ENCODE measurements around the gene RIC8A. TPM values are rescaled to one million over a fixed set of nuclear protein-coding genes. Genes with fewer than 3 reads are reported as not detected.
"Not testable (repeated sequence)": the region's sequence is repeated elsewhere in the genome, so short reads cannot be mapped to it uniquely, and the experiment has no call there.

The RIC8A gene
- polyA plus RNA-seq, 1 donor from 2014 or later = 65.7 TPM

DNA sequence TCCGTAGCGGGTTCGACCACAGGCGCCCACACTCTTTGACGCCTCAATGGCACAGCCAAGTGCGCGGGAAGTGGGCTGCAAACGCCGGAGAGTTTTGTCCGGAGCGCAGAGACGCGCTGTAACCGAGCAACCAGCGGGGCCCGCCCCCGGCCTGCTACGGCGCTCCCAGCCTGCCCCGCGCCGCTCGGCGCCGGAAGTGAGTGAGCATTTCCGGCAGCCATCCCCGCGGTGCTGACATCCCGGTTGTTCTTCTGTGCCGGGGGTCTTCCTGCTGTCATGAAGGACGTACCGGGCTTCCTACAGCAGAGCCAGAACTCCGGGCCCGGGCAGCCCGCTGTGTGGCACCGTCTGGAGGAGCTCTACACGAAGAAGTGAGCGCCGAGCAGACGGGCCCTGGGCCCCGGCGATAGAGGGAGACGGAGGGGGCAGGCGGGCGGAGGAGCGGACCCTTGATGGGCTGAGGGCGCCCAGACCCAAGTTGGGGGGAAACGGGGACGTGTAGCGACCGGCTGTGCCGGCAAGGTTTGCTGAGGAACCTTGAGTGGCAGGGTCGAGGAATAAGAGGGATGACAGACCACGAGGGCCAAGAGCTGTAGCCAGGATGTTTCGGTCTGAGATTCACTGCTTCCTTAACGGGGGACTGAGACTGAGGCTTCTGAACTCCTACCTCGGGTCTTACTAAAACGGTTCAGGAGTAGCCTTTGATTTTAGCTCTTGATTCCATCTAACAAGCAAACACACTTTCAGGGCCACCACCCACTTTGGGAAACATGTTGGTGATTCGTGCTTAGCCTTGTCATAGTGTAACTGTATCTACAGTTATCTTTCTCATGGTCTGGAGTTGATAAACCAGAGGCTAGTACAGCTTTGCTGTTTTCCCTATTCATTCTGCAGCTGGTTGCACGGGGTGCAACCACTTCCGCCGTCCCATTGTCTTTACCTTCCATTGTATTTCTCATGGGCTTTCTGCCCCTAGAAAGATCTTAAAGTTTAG lies 29.6 kb downstream of the RIC8A start, which contains the start of gene PSMD13:
PSMD13 (plus strand) TSS at position 203 of the 994 bp plus-strand sequence; CDS start at position 277, 74 bp downstream.
- Mint-ChIP-seq H3K36me3 (peaks cover 3% of the 10 kb centered on the region), H3K9me3 (no peaks in the 10 kb centered on the region), H3K27me3 (no peaks in the 10 kb centered on the region), H3K27ac (peak within 1 kb of the TSS; percentile 97 to 100 (median 97)), H3K4me3 (peak within 1 kb of the TSS; percentile 91 to 100 (median 99)), H3K4me1 (peaks cover 12 to 30% (median 27%) of the 10 kb centered on the region in 3 donors)

DNA sequence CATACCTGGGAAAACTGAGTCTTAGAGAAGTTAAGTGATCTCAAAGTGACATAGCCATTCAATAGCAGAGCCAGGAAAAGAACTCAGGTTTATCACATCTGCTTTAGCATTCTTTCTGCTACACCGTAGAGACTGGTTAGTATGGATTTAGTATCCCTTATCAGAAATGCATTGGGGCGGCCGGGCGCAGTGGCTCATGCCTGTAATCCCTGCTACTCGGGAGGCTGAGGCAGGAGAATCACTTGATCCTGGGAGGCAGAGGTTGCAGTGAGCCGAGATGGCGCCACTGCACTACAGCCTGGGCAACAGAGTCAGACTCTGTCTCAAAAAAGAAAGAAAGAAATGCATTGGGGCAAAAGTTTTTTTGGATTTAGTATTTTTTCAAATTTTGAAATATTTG lies 30.8 kb downstream of the RIC8A start:
- not testable (repeated sequence) for H3K27me3 Mint-ChIP-seq, H3K9me3 Mint-ChIP-seq, H3K36me3 Mint-ChIP-seq
- Mint-ChIP-seq H3K4me3 (peak overlapping the region in 2 of 4 donors; percentile 91 to 100), H3K4me1 (peaks cover 12 to 36% (median 32%) of the 10 kb centered on the region in 3 donors), H3K27ac (peak overlapping the region in 1 of 3 donors; percentile 97)

DNA sequence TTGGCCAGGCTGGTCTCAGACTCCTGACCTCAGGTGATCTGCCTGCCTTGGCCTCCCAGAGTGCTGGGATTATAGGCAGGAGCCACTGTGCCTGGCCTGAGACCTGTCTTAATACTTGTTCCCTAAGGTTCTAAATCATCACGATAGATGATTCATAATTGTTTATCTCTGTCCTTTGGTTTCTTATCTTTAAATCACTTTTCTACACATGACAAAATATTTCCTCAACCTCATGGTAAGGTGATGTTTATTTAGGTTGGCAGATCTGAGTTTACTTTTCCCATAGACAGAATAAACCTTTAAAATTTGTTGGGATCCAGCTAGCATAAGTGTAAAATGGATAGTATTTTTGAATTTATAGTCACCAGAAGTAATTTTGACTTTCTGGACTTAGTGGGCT lies 32.8 kb downstream of the RIC8A start:
- Mint-ChIP-seq H3K4me3 (peak overlapping the region in 1 of 4 donors; percentile 72), H3K27me3 (no peaks in the 10 kb centered on the region), H3K36me3 (peaks cover 9% of the 10 kb centered on the region), H3K27ac (no peak overlapping the region), H3K9me3 (no peaks in the 10 kb centered on the region), H3K4me1 (peaks cover 7 to 34% (median 29%) of the 10 kb centered on the region in 3 donors)

DNA sequence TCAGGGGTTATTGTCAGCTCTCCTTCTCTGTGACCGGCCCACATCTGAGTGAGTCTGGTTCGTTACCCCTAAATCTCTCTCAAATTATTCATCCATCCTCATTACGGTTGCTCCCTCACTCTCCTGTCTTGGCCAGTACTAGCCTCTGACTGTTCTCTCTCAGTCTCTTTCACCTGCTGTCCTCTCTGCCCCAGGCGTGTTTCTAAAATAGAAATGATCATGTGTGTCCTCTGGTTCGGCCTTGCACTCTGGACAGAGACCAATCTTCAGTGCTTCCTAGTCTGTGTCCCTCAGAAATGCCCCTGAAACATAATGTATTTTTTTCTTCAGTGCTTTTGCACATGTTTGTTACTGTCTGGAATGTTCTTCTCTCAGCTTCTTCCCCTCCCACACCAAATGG lies 34.1 kb downstream of the RIC8A start:
- peak overlapping the region in 1 of 4 donors; percentile 70 for H3K4me3 Mint-ChIP-seq
- peaks cover 13% of the 10 kb centered on the region for H3K36me3 Mint-ChIP-seq

DNA sequence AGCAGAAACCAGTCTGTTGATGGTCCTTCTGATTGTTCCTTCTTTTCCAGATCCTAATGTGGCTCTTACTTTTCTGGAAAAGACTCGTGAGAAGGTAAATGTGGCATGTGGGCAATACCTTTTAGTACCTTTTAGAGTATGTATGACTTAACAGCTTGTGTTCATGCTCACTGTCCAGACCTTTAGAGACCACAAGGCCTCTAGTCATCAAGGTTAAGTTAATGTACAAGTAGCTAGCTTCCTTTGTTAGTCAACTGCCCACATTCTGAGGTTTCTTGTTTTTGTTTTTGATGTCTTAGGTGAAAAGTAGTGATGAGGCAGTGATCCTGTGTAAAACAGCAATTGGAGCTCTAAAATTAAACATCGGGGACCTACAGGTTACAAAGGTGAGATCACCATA lies 36.9 kb downstream of the RIC8A start:
- Mint-ChIP-seq H3K36me3 (peaks cover 14% of the 10 kb centered on the region), H3K4me3 (no peak overlapping the region), H3K27ac (no peak overlapping the region), H3K9me3 (no peaks in the 10 kb centered on the region), H3K4me1 (peaks cover 4 to 16% (median 13%) of the 10 kb centered on the region in 3 donors), H3K27me3 (no peaks in the 10 kb centered on the region)

More for the DNA sequence above, 34.1 kb downstream of the RIC8A start:
- peaks cover 7 to 26% (median 26%) of the 10 kb centered on the region in 3 donors for H3K4me1 Mint-ChIP-seq
- no peaks in the 10 kb centered on the region for H3K9me3 Mint-ChIP-seq
- H3K27me3 Mint-ChIP-seq = no peaks in the 10 kb centered on the region
- H3K27ac Mint-ChIP-seq = peak overlapping the region in 1 of 3 donors; percentile 43

DNA sequence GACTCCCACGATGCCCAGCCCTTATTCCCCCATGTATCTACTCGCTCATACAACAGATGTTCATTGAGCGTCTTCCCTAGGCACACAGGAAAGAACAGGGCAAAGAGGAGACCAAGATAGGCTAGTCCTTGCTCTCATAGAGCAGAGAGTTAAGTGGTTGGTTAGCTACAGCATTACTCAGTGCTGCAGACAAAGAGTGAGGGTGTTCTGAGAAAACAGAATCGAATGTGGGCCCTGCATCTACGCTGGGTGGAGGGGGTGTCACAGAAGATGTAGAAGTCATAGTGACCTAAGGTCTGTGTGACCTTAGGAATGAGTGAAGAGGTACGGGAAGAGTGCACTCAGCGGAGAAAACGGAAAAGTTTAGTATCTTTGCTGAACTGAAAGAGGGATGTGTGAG lies 41.6 kb downstream of the RIC8A start:
- Mint-ChIP-seq H3K27me3 (no peaks in the 10 kb centered on the region), H3K4me3 (no peak overlapping the region), H3K9me3 (no peaks in the 10 kb centered on the region), H3K27ac (peak overlapping the region in 1 of 3 donors; percentile 39), H3K4me1 (peaks cover 0 to 11% (median 4%) of the 10 kb centered on the region in 3 donors), H3K36me3 (peaks cover 7% of the 10 kb centered on the region)

DNA sequence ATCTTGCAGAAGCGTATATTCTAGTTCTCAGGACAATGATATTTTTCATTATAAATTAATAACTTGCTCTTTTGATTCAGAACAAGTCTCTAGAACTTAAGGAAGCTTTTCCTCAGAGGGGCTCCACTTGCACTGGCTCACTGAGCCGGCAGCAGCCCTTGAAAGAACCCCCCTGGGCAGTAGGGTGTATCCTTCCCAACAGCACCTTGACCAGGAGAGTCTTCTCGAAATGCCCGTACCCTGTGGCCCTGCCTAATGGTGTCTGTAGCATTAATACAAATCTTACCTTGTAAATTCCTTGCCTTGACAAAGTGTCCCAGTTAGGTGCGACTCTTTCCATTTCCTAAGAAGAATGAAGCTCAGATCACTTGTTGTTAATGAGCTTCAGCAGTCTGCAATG lies 42.8 kb downstream of the RIC8A start:
- H3K4me3 Mint-ChIP-seq = no peak overlapping the region
- peak overlapping the region in 1 of 3 donors; percentile 70 for H3K27ac Mint-ChIP-seq
- no peaks in the 10 kb centered on the region for H3K27me3 Mint-ChIP-seq
- peaks cover 6% of the 10 kb centered on the region for H3K36me3 Mint-ChIP-seq
- no peaks in the 10 kb centered on the region for H3K9me3 Mint-ChIP-seq
- peaks cover 2 to 19% (median 4%) of the 10 kb centered on the region in 3 donors for H3K4me1 Mint-ChIP-seq

DNA sequence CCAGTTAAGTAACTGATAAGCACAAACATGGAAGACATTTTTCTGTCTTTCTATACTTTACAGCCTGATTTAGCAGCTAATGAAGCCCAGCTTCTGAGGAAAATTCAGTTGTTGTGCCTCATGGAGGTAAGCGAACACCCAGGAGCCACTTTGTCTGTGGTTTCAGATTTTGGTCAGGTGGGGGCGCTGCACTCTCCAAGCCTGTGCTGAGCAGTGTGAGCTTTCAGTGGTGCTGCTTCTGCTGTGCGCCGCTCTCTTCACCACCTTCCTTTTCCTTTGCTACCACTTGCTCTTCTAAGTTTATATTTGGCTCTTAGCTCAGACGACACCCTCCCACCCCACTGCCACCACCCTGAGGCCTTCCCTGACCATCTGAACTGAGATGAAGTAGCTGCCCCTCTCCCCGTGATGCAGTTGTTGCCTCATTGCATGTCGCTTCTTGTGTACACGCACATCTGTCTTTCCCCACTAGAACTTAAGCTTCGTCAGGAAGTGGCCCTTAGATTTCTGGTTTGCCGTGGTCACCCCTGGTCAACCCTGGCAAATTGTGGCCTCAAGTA lies 43.3 kb downstream of the RIC8A start:
- Mint-ChIP-seq H3K36me3 (peaks cover 4% of the 10 kb centered on the region), H3K27me3 (no peaks in the 10 kb centered on the region), H3K4me1 (peaks cover 4 to 19% (median 4%) of the 10 kb centered on the region in 3 donors), H3K4me3 (no peak overlapping the region), H3K9me3 (no peaks in the 10 kb centered on the region), H3K27ac (peak overlapping the region in 1 of 3 donors; percentile 70)

DNA sequence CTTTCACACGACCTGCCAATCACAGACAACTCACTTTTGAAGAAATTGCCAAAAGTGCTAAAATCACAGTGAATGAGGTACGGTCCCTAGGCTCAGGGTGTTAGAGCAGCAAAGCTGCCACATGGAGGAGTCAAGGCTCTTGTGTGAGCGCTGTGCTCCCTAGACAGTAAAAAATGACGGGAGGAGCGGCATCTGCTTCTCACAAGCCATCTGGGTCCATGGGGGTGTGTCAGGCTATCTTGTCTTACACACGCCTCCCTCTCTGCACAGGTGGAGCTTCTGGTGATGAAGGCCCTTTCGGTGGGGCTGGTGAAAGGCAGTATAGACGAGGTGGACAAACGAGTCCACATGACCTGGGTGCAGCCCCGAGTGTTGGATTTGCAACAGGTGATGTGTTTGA lies 44.0 kb downstream of the RIC8A start:
- Mint-ChIP-seq H3K4me1 (peaks cover 2 to 19% (median 4%) of the 10 kb centered on the region in 3 donors), H3K27me3 (no peaks in the 10 kb centered on the region), H3K36me3 (peaks cover 2% of the 10 kb centered on the region), H3K4me3 (no peak overlapping the region), H3K9me3 (no peaks in the 10 kb centered on the region), H3K27ac (no peak overlapping the region)

DNA sequence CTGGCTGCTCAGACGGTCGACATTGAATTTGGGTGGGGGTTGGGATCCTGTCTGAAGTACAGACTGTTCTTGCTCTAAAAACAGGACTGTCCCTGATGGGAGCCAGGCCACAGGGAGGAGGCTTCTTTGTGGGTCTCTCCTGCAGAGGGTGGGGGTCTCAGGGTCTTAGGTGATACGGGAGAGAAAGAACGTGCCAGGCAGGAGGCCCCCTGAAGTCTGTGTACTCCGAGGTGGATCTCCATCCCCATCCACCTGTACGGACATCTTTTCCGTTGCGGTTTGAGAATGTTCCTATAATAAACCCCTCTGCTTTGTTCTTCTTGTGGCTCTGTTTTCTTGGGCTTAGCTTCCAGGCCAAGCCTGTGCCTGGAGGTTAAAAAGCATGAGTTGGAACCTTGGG lies 45.2 kb downstream of the RIC8A start:
- no peaks in the 10 kb centered on the region for H3K27me3 Mint-ChIP-seq
- no peaks in the 10 kb centered on the region for H3K9me3 Mint-ChIP-seq
- no peak overlapping the region for H3K4me3 Mint-ChIP-seq
- H3K36me3 Mint-ChIP-seq = no peaks in the 10 kb centered on the region
- peaks cover 7 to 24% (median 9%) of the 10 kb centered on the region in 3 donors for H3K4me1 Mint-ChIP-seq
- peak overlapping the region in 1 of 3 donors; percentile 77 for H3K27ac Mint-ChIP-seq

DNA sequence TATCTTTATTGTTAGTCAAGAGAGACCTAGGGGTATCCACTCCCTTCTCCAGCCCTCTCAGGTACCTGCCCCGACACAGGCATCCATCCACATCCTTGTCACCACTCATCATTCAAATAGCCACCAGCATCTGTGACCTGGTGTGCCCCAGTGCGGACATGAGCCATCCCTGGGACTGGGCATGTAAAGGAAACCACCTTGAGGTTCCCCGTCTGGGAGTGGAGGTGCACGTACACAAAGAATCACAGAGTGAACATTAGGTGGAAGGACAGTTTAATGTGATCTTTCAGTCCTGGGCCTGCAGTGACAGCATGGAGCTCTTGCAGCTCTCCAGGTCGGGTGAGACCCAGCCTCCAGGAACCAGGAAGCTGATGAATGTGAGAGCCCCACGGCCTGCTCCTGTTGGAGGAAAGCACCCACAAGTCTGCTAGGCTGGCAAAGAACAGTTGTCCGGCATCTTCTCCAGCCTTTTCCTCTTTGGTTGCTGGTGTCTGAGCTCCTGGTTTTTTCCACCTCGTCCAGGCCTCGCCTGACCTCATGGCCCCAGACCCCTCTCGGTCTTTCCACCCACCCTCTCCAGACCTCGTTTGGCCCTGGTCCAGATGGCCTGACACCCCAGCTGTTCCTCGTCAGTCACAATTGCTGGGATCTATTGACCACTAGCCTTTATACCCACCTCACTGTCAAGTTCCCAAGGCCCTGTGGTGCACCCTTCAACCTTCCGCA lies 45.8 kb downstream of the RIC8A start:
- peaks cover 12 to 28% (median 14%) of the 10 kb centered on the region in 3 donors for H3K4me1 Mint-ChIP-seq
- no peaks in the 10 kb centered on the region for H3K36me3 Mint-ChIP-seq
- H3K9me3 Mint-ChIP-seq = no peaks in the 10 kb centered on the region
- peak overlapping the region in 1 of 3 donors; percentile 77 for H3K27ac Mint-ChIP-seq
- H3K27me3 Mint-ChIP-seq = no peaks in the 10 kb centered on the region
- H3K4me3 Mint-ChIP-seq = no peak overlapping the region

DNA sequence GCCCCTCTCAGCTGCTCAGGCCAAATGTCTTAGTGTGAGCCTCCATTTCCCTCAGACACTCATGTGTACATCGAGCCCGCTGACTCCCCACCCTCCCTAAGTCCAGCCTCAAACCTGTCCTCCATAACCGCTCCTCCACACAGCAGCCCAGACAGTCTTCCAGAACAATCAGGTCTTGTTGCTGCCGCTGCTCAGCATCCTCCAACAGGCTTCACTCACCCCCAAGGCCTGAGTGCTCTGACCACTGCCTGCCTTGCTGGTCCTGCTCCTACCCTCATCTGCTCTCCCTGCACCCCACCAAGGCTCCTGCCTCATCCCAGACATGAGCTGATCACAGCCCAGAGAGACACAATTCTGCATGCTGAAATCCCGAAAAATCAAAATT lies 46.4 kb downstream of the RIC8A start:
- H3K27ac Mint-ChIP-seq = no peak overlapping the region
- no peaks in the 10 kb centered on the region for H3K27me3 Mint-ChIP-seq
- peaks cover 13 to 28% (median 14%) of the 10 kb centered on the region in 3 donors for H3K4me1 Mint-ChIP-seq
- H3K9me3 Mint-ChIP-seq = no peaks in the 10 kb centered on the region
- H3K4me3 Mint-ChIP-seq = no peak overlapping the region
- H3K36me3 Mint-ChIP-seq = no peaks in the 10 kb centered on the region

DNA sequence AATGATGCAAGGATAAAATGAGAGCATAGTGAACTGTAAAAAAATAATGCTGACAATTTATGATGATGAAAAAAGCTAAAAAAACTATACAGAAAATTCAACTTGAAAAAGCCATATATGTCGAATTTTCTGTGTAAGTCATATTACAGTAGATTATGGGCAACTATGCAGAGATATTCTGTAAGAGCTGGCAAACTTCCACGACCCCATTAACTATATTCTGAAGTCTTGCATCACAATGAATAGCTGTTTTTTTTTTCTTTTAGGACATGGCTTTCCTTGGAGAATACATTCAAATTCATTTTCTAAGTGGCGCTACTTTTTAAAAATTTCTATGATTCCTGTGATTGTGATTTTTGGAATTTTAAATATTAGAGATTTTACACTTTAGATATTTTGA lies 47.7 kb downstream of the RIC8A start:
- H3K36me3 Mint-ChIP-seq = no peaks in the 10 kb centered on the region
- H3K4me1 Mint-ChIP-seq = peaks cover 13 to 28% (median 14%) of the 10 kb centered on the region in 3 donors
- H3K27me3 Mint-ChIP-seq = no peaks in the 10 kb centered on the region
- no peak overlapping the region for H3K4me3 Mint-ChIP-seq
- H3K9me3 Mint-ChIP-seq = no peaks in the 10 kb centered on the region
- no peak overlapping the region for H3K27ac Mint-ChIP-seq

DNA sequence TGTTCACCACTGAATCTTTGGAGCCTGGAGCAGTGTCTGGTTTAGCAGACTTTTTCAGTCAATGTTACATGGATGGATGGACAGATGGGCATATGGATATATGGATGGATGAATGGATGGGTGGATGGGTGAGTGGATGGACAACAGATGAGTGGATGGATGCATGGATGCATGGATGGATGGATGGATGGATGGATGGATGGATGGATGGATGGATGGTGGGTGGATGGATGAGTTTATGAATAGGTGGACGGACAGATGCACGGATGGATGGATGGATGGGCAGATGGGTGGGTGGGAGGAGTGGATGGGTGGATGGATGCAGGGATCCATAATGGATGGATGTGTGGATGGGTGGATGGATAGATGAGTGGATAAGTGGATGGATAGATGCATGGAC lies 48.3 kb downstream of the RIC8A start:
- Mint-ChIP-seq H3K4me3 (peak overlapping the region in 1 of 4 donors; percentile 17), H3K27ac (no peak overlapping the region), H3K9me3 (no peaks in the 10 kb centered on the region)

More for the DNA sequence above, 48.3 kb downstream of the RIC8A start:
- H3K4me1 Mint-ChIP-seq = peaks cover 13 to 24% (median 14%) of the 10 kb centered on the region in 3 donors
- no peaks in the 10 kb centered on the region for H3K27me3 Mint-ChIP-seq
- no peaks in the 10 kb centered on the region for H3K36me3 Mint-ChIP-seq

Measured in IgD-negative memory B cell (primary cell).